ENCODE measurements around the gene ZNHIT3. TPM values are rescaled to one million over a fixed set of nuclear protein-coding genes. Genes with fewer than 3 reads are reported as not detected.
"Not testable (repeated sequence)": the region's sequence is repeated elsewhere in the genome, so short reads cannot be mapped to it uniquely, and the experiment has no call there.

Gene ZNHIT3
- total RNA-seq, 1 experiment from 2014 or later = 84.2 TPM

DNA sequence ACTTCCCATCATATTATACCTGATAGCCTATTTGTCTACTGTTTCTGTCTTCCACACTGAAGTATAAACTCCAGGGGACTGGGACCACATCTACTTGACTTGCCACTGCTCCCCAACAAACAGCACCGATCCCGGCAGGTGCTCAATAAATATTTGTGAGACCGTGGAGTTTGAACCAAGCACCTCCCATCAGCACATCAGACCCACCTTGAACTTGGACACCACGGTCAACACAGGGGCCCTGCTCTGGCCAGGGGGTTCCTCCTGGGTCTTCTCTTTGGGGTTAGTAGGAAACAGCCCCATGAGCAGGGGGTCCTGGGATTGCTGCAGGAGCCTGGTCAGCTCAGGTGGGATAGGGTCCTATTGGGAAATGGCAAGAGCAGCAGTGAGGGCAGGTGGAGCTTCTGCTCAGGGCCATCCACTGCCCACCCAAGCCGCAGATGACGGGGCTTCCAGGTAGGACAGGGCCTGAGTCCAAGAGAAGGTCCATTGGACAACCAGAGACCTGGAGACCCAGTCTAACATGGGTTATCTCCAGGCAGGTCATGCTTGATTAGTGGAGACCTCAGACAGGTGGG, 19.9 kb downstream of the ZNHIT3 start:
- in situ Hi-C loops (cut with HindIII; ENCODE audit: low pct_unique_long_range_greater_than_20kb, low sequenced_read_pairs) = no loop called here
- no peak for DNase-seq (ENCODE audit: low read depth)

DNA sequence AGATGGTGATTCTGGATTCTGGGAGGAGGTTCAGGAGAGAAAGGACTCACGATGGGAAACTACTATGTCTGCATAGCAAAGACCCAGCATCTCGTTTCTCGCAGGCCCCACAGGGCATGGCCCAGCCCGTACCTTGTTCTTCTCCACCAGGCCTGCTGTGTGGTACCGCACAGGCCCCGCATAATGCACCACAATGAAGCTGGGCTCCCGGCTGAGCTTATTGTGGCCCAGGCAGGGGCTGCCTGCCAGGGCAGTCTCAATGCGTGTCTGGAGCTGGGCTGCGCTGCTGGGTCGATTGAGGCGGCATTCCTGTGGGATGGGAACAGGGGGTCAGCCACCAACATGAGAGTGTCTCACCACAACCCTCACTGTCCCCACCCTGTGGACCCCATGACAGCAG, 20.4 kb downstream of the ZNHIT3 start:
- in situ Hi-C loops (cut with HindIII; ENCODE audit: low pct_unique_long_range_greater_than_20kb, low sequenced_read_pairs) = no loop called here
- no peak for DNase-seq (ENCODE audit: low read depth)

DNA sequence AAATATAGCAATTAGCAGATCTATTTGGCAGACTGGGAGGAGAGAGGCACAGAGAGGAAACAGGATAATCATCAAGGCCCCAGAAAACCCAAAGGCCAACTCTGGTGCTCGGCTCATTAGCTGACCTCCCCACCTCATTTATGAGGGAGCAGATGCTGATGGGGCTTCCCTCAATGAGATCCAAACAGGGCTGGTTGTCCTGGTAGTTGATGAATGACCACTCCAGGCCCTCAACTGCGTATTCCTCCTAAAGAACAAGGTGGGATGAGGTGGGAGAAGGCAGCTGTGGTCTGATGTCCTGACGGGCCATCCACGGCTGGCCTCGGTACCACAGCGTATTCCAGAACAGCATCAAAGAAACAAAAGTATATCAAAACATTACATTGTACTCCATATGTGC, 20.8 kb downstream of the ZNHIT3 start:
- DNase-seq (ENCODE audit: low read depth) = no peak
- in situ Hi-C loops (cut with HindIII; ENCODE audit: low pct_unique_long_range_greater_than_20kb, low sequenced_read_pairs) = no loop called here

GRCh38 chr17:36508439-36508838, 22.0 kb downstream of the ZNHIT3 start:
- in situ Hi-C loops (cut with HindIII; ENCODE audit: low pct_unique_long_range_greater_than_20kb, low sequenced_read_pairs) = not testable (repeated sequence)

DNA sequence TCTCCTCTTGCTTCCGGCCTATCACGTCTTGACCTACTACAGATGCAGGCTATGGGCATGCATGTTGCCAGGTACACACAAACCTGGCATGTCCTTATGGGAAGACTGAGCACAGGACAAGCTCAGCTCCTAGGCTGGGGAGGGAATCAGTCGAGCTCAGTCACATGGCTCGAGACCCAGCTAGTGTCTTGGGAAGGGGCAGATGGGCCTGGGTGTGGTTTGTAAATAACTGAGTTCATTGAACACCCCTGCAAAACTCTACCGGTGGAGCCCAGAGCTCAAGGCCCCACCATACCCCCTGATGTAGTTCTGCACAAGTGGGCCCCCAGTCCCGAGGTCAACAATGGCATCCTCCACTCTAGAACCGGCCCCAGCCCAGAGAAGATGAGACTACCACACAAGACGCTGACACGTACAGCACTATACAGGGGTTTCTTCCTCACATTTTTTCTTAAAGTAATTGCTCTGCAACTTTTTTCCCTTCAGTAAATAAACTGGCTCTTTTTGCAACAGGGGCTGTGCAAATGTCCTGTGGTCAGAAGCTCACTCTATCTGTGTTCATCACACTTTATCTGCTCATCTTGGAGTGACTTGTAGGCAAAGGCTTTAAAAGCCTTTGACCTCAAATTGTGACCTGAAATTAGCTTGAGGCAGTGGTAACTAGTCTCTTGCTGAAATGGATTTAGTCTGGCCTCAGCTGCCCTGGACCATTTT, 22.9 kb downstream of the ZNHIT3 start:
- in situ Hi-C loops (cut with HindIII; ENCODE audit: low pct_unique_long_range_greater_than_20kb, low sequenced_read_pairs) = no loop called here

More at GRCh38 chr17:36508439-36508838, 22.0 kb downstream of the ZNHIT3 start:
- DNase-seq (ENCODE audit: low read depth) = not testable (repeated sequence)

DNA sequence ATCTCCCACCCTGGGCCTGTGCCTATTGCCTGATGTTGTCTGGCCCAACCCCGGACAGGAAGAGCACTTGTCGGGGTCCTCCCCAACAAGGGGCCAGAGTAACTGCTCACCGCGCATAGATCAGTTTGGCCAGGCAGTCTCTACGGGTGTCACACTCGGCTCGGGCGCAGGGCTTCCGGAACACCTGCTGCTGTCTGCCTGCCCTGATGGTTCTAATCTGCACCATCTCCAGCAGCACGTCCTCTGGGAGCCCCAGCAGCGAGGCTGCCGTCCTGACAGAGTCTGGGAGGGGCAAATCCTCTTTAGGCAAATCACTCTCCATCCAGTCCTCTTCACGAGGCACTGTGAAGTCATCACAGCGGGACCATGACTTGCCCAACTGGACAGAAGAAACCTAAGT, 24.2 kb downstream of the ZNHIT3 start:
- in situ Hi-C loops (cut with HindIII; ENCODE audit: low pct_unique_long_range_greater_than_20kb, low sequenced_read_pairs) = no loop called here

More for the DNA sequence above, 22.9 kb downstream of the ZNHIT3 start:
- no peak for DNase-seq (ENCODE audit: low read depth)

GRCh38 chr17:36511216-36511615, 24.7 kb downstream of the ZNHIT3 start:
- in situ Hi-C loops (cut with HindIII; ENCODE audit: low pct_unique_long_range_greater_than_20kb, low sequenced_read_pairs) = no loop called here
- DNase-seq (ENCODE audit: low read depth) = no peak

More for the DNA sequence above, 24.2 kb downstream of the ZNHIT3 start:
- no peak for DNase-seq (ENCODE audit: low read depth)

GRCh38 chr17:36512641-36513040, 26.2 kb downstream of the ZNHIT3 start:
- no peak for DNase-seq (ENCODE audit: low read depth)
- in situ Hi-C loops (cut with HindIII; ENCODE audit: low pct_unique_long_range_greater_than_20kb, low sequenced_read_pairs) = no loop called here

GRCh38 chr17:36514856-36515255, 28.4 kb downstream of the ZNHIT3 start:
- in situ Hi-C loops (cut with HindIII; ENCODE audit: low pct_unique_long_range_greater_than_20kb, low sequenced_read_pairs) = no loop called here
- no peak for DNase-seq (ENCODE audit: low read depth)

DNA sequence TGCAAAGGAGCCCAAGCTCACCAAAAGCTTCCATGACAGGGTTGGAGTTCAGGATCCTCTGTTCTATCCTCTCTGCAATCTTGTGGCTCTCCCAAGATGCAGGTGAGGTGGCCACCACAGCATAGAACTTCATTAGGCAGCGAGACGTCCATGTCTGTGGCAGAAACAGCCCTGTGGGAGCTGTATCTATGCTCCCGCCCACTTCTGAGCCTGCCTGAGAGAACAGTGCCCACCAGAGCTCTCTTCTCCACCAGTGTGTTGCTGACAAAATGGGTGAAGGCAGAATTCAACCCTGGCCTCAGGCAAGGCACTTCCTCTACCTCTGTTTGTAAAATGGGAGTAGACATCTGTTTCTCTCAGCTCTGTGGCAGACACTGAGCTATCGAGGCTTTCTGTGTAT, 29.4 kb downstream of the ZNHIT3 start:
- in situ Hi-C loops (cut with HindIII; ENCODE audit: low pct_unique_long_range_greater_than_20kb, low sequenced_read_pairs) = no loop called here
- no peak for DNase-seq (ENCODE audit: low read depth)

DNA sequence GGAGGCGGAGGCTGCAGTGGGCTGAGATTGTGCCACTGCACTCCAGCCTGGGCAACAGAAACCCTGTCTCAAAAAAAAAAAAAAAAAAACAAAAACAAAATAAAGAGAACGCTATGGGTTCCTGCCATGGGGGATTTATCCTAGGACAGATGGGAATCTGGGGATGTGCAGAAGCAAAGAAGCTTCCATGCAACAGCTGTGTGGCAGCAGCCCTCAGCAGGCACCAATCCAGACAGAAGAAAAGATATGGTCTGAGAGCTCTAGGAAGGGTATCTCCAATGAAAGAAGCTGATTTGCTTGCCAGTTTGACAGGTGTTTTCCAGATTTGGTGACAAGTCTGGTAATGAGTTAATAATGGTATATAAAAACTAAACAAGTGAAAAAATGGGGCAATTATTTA, 36.6 kb downstream of the ZNHIT3 start:
- no peak for DNase-seq (ENCODE audit: low read depth)
- in situ Hi-C loops (cut with HindIII; ENCODE audit: low pct_unique_long_range_greater_than_20kb, low sequenced_read_pairs) = no loop called here

DNA sequence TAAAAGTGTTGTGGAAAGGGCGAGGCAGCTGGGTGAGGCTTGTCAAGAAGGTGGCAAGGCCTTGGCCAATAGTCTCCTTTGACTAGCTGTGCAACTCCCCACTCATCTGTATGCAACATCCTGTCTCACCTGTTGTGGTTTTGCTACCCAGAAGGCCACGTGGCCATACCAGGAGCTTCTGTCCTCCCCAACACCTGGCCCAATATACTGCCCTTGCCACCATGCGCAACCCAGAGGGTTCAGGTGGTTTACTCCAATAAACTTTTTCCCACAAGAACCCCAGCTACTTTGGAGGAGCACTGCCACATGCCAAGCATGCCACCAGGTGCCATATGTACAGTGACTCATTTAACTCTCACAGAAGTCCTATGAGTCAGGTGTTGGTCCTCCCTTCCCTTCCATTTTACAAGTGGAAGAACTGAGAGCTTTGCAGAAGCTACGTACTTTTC, 38.0 kb downstream of the ZNHIT3 start:
- no peak for DNase-seq (ENCODE audit: low read depth)
- in situ Hi-C loops (cut with HindIII; ENCODE audit: low pct_unique_long_range_greater_than_20kb, low sequenced_read_pairs) = no loop called here

DNA sequence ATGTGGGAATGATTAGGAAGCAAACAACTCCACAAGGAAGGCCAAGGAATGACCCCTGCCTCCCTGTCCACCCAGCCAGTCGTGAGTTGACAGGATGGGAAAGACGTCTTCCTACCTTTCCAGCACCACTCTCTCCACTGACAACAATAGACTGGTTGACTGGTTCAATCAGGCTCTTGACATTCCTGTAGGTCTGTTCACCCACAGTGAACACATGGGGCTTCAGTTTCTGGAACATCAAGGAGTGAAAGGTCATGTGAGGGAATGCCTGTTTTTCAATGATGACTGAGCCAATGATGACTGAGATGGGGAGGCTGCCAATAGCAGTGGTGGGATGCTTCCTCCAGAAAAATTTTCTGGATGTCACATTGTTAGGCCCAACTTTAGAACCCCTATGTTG, 38.6 kb downstream of the ZNHIT3 start:
- no peak for DNase-seq (ENCODE audit: low read depth)
- in situ Hi-C loops (cut with HindIII; ENCODE audit: low pct_unique_long_range_greater_than_20kb, low sequenced_read_pairs) = no loop called here

DNA sequence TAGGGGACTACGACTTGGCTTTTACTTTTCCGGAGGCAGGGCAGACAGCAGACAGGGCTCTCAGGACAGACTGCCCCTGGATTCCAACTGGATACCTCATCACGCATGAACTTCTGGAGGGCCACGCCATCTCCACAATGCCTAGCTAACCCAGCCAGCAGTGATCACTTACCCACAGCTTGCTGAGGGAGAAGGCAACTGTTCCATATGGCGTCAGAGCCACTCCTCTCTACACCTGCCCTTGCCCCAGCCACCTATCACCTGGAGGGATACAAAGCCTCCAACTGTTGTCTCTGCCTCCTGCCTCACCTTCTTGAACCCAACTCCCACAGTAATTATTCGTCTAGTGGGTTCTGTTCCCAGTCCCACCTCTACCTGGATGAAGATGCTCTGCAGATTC, 39.4 kb downstream of the ZNHIT3 start:
- in situ Hi-C loops (cut with HindIII; ENCODE audit: low pct_unique_long_range_greater_than_20kb, low sequenced_read_pairs) = no loop called here
- no peak for DNase-seq (ENCODE audit: low read depth)

DNA sequence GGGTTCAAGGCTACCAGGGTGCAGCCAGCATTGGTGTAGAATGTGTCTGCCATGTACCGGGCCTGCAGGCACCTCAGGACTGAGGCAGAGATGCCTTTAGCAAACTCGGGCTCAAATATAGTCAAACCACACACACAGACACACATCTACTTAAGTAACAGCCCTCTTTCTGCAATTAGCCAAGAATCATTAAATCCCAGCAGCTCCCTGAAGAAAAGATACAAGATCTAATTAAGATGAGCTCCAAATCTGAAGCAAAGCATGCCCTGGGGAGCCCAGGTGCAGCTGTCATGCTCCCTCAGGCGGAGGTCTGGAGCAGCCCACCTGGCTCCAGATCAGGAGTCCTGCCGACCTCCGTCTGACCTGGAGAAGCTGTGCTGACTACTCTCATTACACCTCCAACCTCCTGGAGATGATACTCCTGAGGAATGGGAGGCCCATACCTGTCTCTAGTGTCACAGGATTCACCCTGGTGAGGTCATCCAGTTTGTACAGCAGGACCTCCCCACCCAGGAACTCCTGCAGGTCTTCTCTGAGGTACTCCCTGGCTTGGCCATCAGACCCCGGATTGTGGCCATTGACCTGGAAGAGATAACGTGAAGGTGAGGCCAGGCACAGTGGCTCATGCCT, 41.3 kb downstream of the ZNHIT3 start:
- no peak for DNase-seq (ENCODE audit: low read depth)
- in situ Hi-C loops (cut with HindIII; ENCODE audit: low pct_unique_long_range_greater_than_20kb, low sequenced_read_pairs) = no loop called here

DNA sequence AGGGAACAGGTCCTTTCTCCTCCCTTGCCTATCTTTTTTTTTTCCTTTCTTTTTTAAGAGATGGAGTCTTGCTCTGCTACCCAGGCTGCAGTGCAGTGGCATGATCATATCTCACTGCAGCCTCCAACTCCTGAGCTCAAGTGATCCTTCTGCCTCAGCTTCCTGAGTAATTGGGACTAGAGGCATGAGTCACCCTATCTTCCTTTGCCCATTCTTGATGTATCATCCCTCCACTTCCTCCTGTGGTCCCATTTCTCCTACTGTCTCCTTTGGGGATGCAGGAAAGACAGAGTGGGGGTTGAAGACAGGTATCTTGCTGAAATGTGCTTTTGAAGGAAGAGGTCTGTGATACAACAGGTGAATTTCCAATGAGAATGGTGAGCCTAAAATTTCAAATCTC, 42.6 kb downstream of the ZNHIT3 start:
- DNase-seq (ENCODE audit: low read depth) = peak; percentile 19
- in situ Hi-C loops (cut with HindIII; ENCODE audit: low pct_unique_long_range_greater_than_20kb, low sequenced_read_pairs) = no loop called here

GRCh38 chr17:36532435-36532975, 46.0 kb downstream of the ZNHIT3 start:
- in situ Hi-C loops (cut with HindIII; ENCODE audit: low pct_unique_long_range_greater_than_20kb, low sequenced_read_pairs) = no loop called here
- DNase-seq (ENCODE audit: low read depth) = no peak

GRCh38 chr17:36533935-36534839, 47.7 kb downstream of the ZNHIT3 start:
- in situ Hi-C loops (cut with HindIII; ENCODE audit: low pct_unique_long_range_greater_than_20kb, low sequenced_read_pairs) = no loop called here
- DNase-seq (ENCODE audit: low read depth) = peak; percentile 82
